SK-N-SH treated with all-trans-retinoic acid at 6 μM for 48 hours (cell line): ENCODE data around the gene PMEPA1.

Source experiments
- ATAC-seq: fragments of 200-7000 bp; cut with Tn5 transposase; 3 replicates; pipeline ENCODE4 v1.9.1; 2020; ENCODE audit warnings: mild to moderate bottlenecking, moderate library complexity
- ARNTL ChIP-seq: fragments of 450-650 bp; formaldehyde crosslinking; IDR thresholded peaks from 2 replicates; pipeline ENCODE4 v1.5.0; 2020; ENCODE audit warnings: low read depth, mild to moderate bottlenecking, moderate library complexity, borderline replicate concordance
- BACH2 ChIP-seq: fragments of 250-450 bp; sonication (Bioruptor Pico); IDR thresholded peaks from 2 replicates; pipeline ENCODE4 v1.9.0; 2021; ENCODE audit warnings: mild to moderate bottlenecking, borderline replicate concordance
- CREB5 ChIP-seq: fragments of 250-450 bp; sonication (Bioruptor Pico); IDR thresholded peaks from 2 replicates; pipeline ENCODE4 v1.5.1; 2020; ENCODE audit warnings: low read depth, mild to moderate bottlenecking, moderate library complexity
- CSDC2 ChIP-seq: fragments of 250-450 bp; sonication (Bioruptor Pico); IDR thresholded peaks from 2 replicates; pipeline ENCODE4 v1.5.0; 2020; ENCODE audit warnings: mild to moderate bottlenecking, moderate library complexity
- CSRNP3 ChIP-seq: fragments of 250-450 bp; sonication (Bioruptor Pico); IDR thresholded peaks from 2 replicates; pipeline ENCODE4 v1.5.1; 2021; ENCODE audit warnings: mild to moderate bottlenecking, moderate library complexity
- ESRRG ChIP-seq: fragments of 250-450 bp; sonication (Bioruptor Pico); IDR thresholded peaks from 2 replicates; pipeline ENCODE4 v1.6.1; 2021; ENCODE audit warnings: mild to moderate bottlenecking
- GLIS3 ChIP-seq: fragments of 250-450 bp; sonication (Bioruptor Pico); IDR thresholded peaks from 2 replicates; pipeline ENCODE4 v1.5.0; 2020; ENCODE audit warnings: mild to moderate bottlenecking, moderate library complexity
- ISL1 ChIP-seq: fragments of 250-450 bp; sonication (Bioruptor Pico); IDR thresholded peaks from 2 replicates; pipeline ENCODE4 v2.1.2; 2022; ENCODE audit warnings: mild to moderate bottlenecking, moderate library complexity
- OSR1 ChIP-seq: fragments of 250-450 bp; sonication (Bioruptor Pico); IDR thresholded peaks from 2 replicates; pipeline ENCODE4 v1.8.0; 2022; ENCODE audit warnings: moderate library complexity, mild to moderate bottlenecking, inconsistent platforms
- PATZ1 ChIP-seq: fragments of 250-450 bp; sonication (Bioruptor Pico); IDR thresholded peaks from 2 replicates; pipeline ENCODE4 v1.8.0; 2020; ENCODE audit warnings: mild to moderate bottlenecking, moderate library complexity, borderline replicate concordance
- POU6F1 ChIP-seq: fragments of 250-450 bp; sonication (Bioruptor Pico); IDR thresholded peaks from 2 replicates; pipeline ENCODE4 v1.8.0; 2021; ENCODE audit warnings: low read depth, mild to moderate bottlenecking, moderate library complexity, borderline replicate concordance
- PPARA ChIP-seq: fragments of 250-450 bp; sonication (Bioruptor Pico); IDR thresholded peaks from 2 replicates; pipeline ENCODE4 v1.5.0; 2020; ENCODE audit warnings: mild to moderate bottlenecking, borderline replicate concordance
- RARB ChIP-seq: fragments of 250-450 bp; sonication (Bioruptor Pico); IDR thresholded peaks from 2 replicates; pipeline ENCODE4 v1.8.0; 2021; ENCODE audit warnings: mild to moderate bottlenecking, moderate library complexity
- SNAI2 ChIP-seq: fragments of 250-450 bp; sonication (Bioruptor Pico); IDR thresholded peaks from 2 replicates; pipeline ENCODE4 v1.5.0; 2020; ENCODE audit warnings: mild to moderate bottlenecking, moderate library complexity
- TCF4 ChIP-seq: fragments of 250-450 bp; sonication (Bioruptor Pico); IDR thresholded peaks from 2 replicates; pipeline ENCODE4 v1.8.0; 2021; ENCODE audit warnings: mild to moderate bottlenecking, moderate library complexity, borderline replicate concordance
- TOX ChIP-seq: fragments of 250-450 bp; sonication (Bioruptor Pico); IDR thresholded peaks from 2 replicates; pipeline ENCODE4 v1.8.0; 2021; ENCODE audit warnings: mild to moderate bottlenecking, moderate library complexity, borderline replicate concordance
- TSHZ2 ChIP-seq: fragments of 250-450 bp; sonication (Bioruptor Pico); IDR thresholded peaks from 2 replicates; pipeline ENCODE4 v1.5.0; 2020; ENCODE audit warnings: mild to moderate bottlenecking, moderate library complexity
- ZFP3 ChIP-seq: fragments of 250-450 bp; sonication (Bioruptor Pico); IDR thresholded peaks from 2 replicates; pipeline ENCODE4 v1.5.0; 2020; ENCODE audit warnings: mild to moderate bottlenecking, moderate library complexity
- ZFP30 ChIP-seq: fragments of 450-650 bp; formaldehyde crosslinking; IDR thresholded peaks from 2 replicates; pipeline ENCODE4 v1.5.0; 2022; ENCODE audit warnings: mild to moderate bottlenecking, moderate library complexity
- ZNF70 ChIP-seq: fragments of 450-650 bp; formaldehyde crosslinking; IDR thresholded peaks from 2 replicates; pipeline ENCODE4 v1.5.0; 2020; ENCODE audit warnings: mild to moderate bottlenecking, moderate library complexity
- ZNF8 ChIP-seq: fragments of 450-650 bp; formaldehyde crosslinking; IDR thresholded peaks from 2 replicates; pipeline ENCODE4 v1.5.0; 2020; ENCODE audit warnings: mild to moderate bottlenecking, moderate library complexity

Gene PMEPA1

GRCh38 chr20:57738484-57738883, 28.7 kb upstream of the PMEPA1 start:
- ATAC-seq, result no peak
- TF ChIP-seq BACH2 (CRISPR knock-in tag), result no peak
- TF ChIP-seq, all 23 proteins: peak for 0

GRCh38 chr20:57738053-57738452, 28.2 kb upstream of the PMEPA1 start:
- ATAC-seq, result no peak
- no peak for TF ChIP-seq TCF4 (CRISPR knock-in tag)
- no peak for TF ChIP-seq PATZ1 (CRISPR knock-in tag)
- no peak for TF ChIP-seq CSRNP3 (CRISPR knock-in tag)
- no peak for TF ChIP-seq PPARA (CRISPR knock-in tag)
- TF ChIP-seq CREB5 (CRISPR knock-in tag), result no peak
- TF ChIP-seq TSHZ2 (CRISPR knock-in tag), result no peak
- no peak for TF ChIP-seq ZFP3 (CRISPR knock-in tag)
- no peak for TF ChIP-seq BACH2 (CRISPR knock-in tag)
- TF ChIP-seq ESRRG, result no peak
- no peak for TF ChIP-seq SNAI2 (CRISPR knock-in tag)
- TF ChIP-seq ISL1 (CRISPR knock-in tag), result no peak
- no peak for TF ChIP-seq OSR1 (CRISPR knock-in tag)
- TF ChIP-seq ZNF70 (CRISPR knock-in tag), result no peak
- TF ChIP-seq RARB (CRISPR knock-in tag), result no peak

- TF ChIP-seq POU6F1 (CRISPR knock-in tag) (no peak), GLIS3 (CRISPR knock-in tag) (no peak), TOX (no peak), ZFP30 (no peak), ARNTL (CRISPR knock-in tag) (no peak), ZNF8 (CRISPR knock-in tag) (no peak), ISL1 (CRISPR knock-in tag) (no peak), ESRRG (no peak), TCF4 (CRISPR knock-in tag) (no peak), RARB (CRISPR knock-in tag) (no peak), ZNF70 (CRISPR knock-in tag) (no peak), CSDC2 (CRISPR knock-in tag) (no peak), SNAI2 (CRISPR knock-in tag) (no peak), PPARA (CRISPR knock-in tag) (no peak), TSHZ2 (CRISPR knock-in tag) (no peak)
- no peak for ATAC-seq
Observed at GRCh38 chr20:57737349-57737748, 27.5 kb upstream of the PMEPA1 start.
